ENCODE results near the gene SELP. TPM values are rescaled to one million over a fixed set of nuclear protein-coding genes. Genes with fewer than 3 reads are reported as not detected.

Gene SELP
- total RNA-seq, 4 donors from 2014 or later, result 0.70 to 8.3 (median 4.9) TPM

GRCh38 chr1:169653873-169654272 is 23.9 kb upstream of the SELP start:
- no peaks in the 10 kb centered on the region for H3K4me1 ChIP-seq
- H3K9me3 ChIP-seq, result no peaks in the 10 kb centered on the region
- no peak overlapping the region for H3K4me3 ChIP-seq
- H3K27me3 ChIP-seq, result no peaks in the 10 kb centered on the region
- no peak overlapping the region for H3K27ac ChIP-seq
- TF ChIP-seq POLR2A (IDR thresholded peaks at IDR 0.05) (no peak), CTCF (IDR thresholded peaks at IDR 0.05) (no peak)
- DNase-seq, result no peak
- H3K36me3 ChIP-seq, result no peaks in the 10 kb centered on the region

GRCh38 chr1:169651035-169651434 is 21.1 kb upstream of the SELP start:
- Histone ChIP-seq H3K27ac (no peak overlapping the region), H3K36me3 (no peaks in the 10 kb centered on the region), H3K9me3 (no peaks in the 10 kb centered on the region), H3K27me3 (no peaks in the 10 kb centered on the region), H3K4me1 (no peaks in the 10 kb centered on the region), H3K4me3 (no peak overlapping the region)
- TF ChIP-seq POLR2A (IDR thresholded peaks at IDR 0.05) (no peak), CTCF (IDR thresholded peaks at IDR 0.05) (no peak)
- no peak for DNase-seq

DNA sequence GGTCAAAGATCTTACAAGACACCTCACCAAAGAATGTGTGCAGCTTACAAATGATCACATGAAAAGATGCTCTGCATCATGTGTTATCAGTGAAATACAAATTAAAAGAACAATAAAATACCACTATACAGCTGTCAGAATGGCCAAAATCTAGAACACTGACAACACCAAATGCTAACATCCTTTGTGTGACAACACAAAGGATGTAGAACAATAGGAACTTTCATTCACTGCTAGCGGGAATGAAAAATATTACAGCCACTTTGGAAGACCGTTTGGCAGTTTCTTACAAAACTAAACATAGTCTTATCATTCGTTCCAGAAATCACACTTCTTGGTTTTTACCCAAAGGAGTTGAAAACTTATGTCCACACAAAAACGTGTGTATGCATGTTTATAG is 20.6 kb upstream of the SELP start:
- no peaks in the 10 kb centered on the region for H3K36me3 ChIP-seq
- no peak for DNase-seq
- no peak overlapping the region for H3K4me3 ChIP-seq
- no peaks in the 10 kb centered on the region for H3K27me3 ChIP-seq
- H3K9me3 ChIP-seq, result no peaks in the 10 kb centered on the region
- H3K4me1 ChIP-seq, result no peaks in the 10 kb centered on the region
- TF ChIP-seq POLR2A (IDR thresholded peaks at IDR 0.05) (no peak), CTCF (IDR thresholded peaks at IDR 0.05) (no peak)
- no peak overlapping the region for H3K27ac ChIP-seq

DNA sequence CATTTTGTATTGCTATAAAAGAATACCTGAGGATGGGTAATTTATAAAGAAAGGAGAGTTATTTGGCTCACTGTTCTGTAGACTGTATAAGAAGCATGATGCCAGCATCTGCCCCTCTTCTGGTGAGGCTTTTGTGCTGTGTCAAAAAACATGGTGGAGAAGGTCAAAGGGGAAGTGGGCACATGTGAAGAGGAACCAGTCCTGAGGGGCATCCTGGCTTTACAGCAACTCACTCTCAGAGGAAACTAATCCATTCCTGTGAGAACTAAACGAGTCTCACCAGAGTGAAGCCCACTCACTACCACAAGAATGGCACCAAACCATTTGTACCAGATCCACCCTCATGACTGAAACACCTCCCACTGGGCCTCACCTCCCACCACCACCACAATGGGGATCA is 18.8 kb upstream of the SELP start:
- no peak overlapping the region for H3K27ac ChIP-seq
- no peak overlapping the region for H3K4me3 ChIP-seq
- no peak for TF ChIP-seq POLR2A (IDR thresholded peaks at IDR 0.05)
- no peak for TF ChIP-seq CTCF (IDR thresholded peaks at IDR 0.05)
- no peaks in the 10 kb centered on the region for H3K4me1 ChIP-seq
- no peaks in the 10 kb centered on the region for H3K27me3 ChIP-seq
- no peaks in the 10 kb centered on the region for H3K36me3 ChIP-seq
- no peaks in the 10 kb centered on the region for H3K9me3 ChIP-seq
- DNase-seq, result no peak

DNA sequence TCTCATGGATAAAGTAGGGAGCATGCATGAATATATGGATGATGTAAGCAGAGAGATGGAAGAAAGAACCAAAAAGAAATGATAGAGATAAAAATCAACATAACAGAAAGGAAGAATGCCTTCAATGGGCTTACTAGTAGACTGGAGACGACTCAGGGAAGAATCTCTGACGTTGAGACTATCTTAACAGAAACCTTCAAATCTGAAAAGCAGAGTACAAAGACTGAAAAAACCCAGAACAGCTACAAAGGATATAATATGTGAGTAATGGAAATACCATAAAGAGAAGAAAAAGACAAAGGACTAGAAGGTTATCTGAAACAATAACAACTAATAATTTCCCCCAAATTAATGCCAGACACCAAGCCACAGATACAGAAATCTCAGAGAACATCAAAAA is 18.3 kb upstream of the SELP start:
- TF ChIP-seq CTCF (IDR thresholded peaks at IDR 0.05) (no peak), POLR2A (IDR thresholded peaks at IDR 0.05) (no peak)
- DNase-seq, result no peak
- H3K36me3 ChIP-seq, result no peaks in the 10 kb centered on the region
- no peaks in the 10 kb centered on the region for H3K9me3 ChIP-seq
- no peak overlapping the region for H3K27ac ChIP-seq
- H3K4me3 ChIP-seq, result no peak overlapping the region
- H3K4me1 ChIP-seq, result no peaks in the 10 kb centered on the region
- H3K27me3 ChIP-seq, result no peaks in the 10 kb centered on the region

DNA sequence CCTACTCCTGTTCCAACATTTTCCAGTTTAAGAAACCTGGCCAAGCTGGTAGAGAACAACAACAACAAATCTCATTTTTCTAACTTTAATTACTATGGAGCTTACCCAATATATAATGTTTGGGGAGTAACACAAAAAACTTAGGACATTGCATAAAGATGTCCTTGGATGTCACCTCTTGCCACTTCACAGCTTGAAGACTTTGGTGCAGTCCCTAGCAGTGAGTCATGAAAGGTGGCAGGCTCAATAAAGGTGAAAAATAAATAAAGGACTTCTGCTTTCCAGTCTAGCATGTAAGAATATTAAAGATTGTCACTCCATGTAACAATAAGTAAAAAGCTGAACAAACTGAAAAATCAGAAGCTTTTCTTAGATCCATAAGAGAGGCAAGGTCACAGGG is 17.6 kb upstream of the SELP start:
- no peak overlapping the region for H3K4me3 ChIP-seq
- no peak for TF ChIP-seq POLR2A (IDR thresholded peaks at IDR 0.05)
- no peak for TF ChIP-seq CTCF (IDR thresholded peaks at IDR 0.05)
- no peaks in the 10 kb centered on the region for H3K36me3 ChIP-seq
- H3K27ac ChIP-seq, result no peak overlapping the region
- H3K4me1 ChIP-seq, result no peaks in the 10 kb centered on the region
- H3K27me3 ChIP-seq, result no peaks in the 10 kb centered on the region
- H3K9me3 ChIP-seq, result no peaks in the 10 kb centered on the region
- DNase-seq, result no peak

Data from Peyer's patch (tissue), 4 donors.